ENCODE data around the gene SLC16A14.

The SLC16A14 gene

DNA sequence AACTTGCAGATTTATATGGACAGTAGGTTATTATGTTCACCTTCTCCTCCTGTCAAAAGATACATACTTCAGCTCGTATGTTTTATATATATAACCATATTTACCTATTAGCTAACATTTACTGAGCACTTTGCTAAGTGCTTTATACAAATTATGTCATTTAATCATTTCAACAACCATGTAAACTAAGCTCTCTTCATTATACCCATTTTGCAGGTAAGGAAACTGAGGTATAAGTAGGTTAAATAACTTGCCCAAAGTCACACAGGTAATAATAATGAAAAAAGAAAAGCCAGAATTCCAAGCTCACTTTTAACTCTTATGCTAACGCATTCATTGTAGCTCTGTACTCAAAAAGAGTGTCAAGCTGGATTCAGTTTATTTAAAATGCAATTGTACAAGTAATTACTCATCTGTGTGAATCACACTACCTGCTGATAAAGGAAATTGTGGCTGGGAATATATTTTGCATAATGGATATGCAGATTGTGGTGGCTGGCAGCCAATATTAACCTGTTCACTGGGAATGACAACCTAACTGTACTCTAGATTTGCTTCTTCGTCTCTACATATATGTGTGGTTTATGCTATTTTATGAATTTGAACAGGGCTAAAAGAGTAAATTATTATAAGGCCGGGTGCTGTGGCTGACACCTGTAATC, 20.6 kb downstream of the SLC16A14 start:
- no peak for ATAC-seq
- TF ChIP-seq, protein P1, sequence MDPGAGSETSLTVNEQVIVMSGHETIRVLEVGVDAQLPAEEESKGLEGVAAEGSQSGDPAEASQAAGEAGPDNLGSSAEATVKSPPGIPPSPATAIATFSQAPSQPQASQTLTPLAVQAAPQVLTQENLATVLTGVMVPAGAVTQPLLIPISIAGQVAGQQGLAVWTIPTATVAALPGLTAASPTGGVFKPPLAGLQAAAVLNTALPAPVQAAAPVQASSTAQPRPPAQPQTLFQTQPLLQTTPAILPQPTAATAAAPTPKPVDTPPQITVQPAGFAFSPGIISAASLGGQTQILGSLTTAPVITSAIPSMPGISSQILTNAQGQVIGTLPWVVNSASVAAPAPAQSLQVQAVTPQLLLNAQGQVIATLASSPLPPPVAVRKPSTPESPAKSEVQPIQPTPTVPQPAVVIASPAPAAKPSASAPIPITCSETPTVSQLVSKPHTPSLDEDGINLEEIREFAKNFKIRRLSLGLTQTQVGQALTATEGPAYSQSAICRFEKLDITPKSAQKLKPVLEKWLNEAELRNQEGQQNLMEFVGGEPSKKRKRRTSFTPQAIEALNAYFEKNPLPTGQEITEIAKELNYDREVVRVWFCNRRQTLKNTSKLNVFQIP (CRISPR knock-in tag; IDR thresholded peaks at IDR 0.05; ENCODE audit: borderline replicate concordance, low read depth): no peak
- TF ChIP-seq ARNTL (CRISPR knock-in tag; IDR thresholded peaks at IDR 0.05; ENCODE audit: borderline replicate concordance, low read depth): no peak
- no peak for TF ChIP-seq GLIS3 (CRISPR knock-in tag; IDR thresholded peaks at IDR 0.05)
- TF ChIP-seq ZNF70 (CRISPR knock-in tag; IDR thresholded peaks at IDR 0.05): no peak
- TF ChIP-seq ISL1 (CRISPR knock-in tag; IDR thresholded peaks at IDR 0.05): no peak
- no peak for TF ChIP-seq PPARA (CRISPR knock-in tag; IDR thresholded peaks at IDR 0.05; ENCODE audit: borderline replicate concordance)
- TF ChIP-seq, protein P2, sequence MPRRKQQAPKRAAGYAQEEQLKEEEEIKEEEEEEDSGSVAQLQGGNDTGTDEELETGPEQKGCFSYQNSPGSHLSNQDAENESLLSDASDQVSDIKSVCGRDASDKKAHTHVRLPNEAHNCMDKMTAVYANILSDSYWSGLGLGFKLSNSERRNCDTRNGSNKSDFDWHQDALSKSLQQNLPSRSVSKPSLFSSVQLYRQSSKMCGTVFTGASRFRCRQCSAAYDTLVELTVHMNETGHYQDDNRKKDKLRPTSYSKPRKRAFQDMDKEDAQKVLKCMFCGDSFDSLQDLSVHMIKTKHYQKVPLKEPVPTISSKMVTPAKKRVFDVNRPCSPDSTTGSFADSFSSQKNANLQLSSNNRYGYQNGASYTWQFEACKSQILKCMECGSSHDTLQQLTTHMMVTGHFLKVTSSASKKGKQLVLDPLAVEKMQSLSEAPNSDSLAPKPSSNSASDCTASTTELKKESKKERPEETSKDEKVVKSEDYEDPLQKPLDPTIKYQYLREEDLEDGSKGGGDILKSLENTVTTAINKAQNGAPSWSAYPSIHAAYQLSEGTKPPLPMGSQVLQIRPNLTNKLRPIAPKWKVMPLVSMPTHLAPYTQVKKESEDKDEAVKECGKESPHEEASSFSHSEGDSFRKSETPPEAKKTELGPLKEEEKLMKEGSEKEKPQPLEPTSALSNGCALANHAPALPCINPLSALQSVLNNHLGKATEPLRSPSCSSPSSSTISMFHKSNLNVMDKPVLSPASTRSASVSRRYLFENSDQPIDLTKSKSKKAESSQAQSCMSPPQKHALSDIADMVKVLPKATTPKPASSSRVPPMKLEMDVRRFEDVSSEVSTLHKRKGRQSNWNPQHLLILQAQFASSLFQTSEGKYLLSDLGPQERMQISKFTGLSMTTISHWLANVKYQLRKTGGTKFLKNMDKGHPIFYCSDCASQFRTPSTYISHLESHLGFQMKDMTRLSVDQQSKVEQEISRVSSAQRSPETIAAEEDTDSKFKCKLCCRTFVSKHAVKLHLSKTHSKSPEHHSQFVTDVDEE (CRISPR knock-in tag; IDR thresholded peaks at IDR 0.05): no peak
- TF ChIP-seq ESRRG (CRISPR knock-in tag; IDR thresholded peaks at IDR 0.05): no peak
- TF ChIP-seq ZNF8 (CRISPR knock-in tag; IDR thresholded peaks at IDR 0.05): no peak
- TF ChIP-seq ZNF565 (CRISPR knock-in tag; conservative IDR thresholded peaks at IDR 0.05; ENCODE audit: low read depth): no peak
- TF ChIP-seq OSR1 (CRISPR knock-in tag; IDR thresholded peaks at IDR 0.05): no peak
- no peak for TF ChIP-seq PATZ1 (CRISPR knock-in tag; IDR thresholded peaks at IDR 0.05; ENCODE audit: borderline replicate concordance)
- TF ChIP-seq TCF4 (CRISPR knock-in tag; IDR thresholded peaks at IDR 0.05; ENCODE audit: borderline replicate concordance): no peak
- TF ChIP-seq, protein P3, sequence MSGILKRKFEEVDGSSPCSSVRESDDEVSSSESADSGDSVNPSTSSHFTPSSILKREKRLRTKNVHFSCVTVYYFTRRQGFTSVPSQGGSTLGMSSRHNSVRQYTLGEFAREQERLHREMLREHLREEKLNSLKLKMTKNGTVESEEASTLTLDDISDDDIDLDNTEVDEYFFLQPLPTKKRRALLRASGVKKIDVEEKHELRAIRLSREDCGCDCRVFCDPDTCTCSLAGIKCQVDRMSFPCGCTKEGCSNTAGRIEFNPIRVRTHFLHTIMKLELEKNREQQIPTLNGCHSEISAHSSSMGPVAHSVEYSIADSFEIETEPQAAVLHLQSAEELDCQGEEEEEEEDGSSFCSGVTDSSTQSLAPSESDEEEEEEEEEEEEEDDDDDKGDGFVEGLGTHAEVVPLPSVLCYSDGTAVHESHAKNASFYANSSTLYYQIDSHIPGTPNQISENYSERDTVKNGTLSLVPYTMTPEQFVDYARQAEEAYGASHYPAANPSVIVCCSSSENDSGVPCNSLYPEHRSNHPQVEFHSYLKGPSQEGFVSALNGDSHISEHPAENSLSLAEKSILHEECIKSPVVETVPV (CRISPR knock-in tag; IDR thresholded peaks at IDR 0.05): no peak
- no peak for TF ChIP-seq CREB5 (CRISPR knock-in tag; IDR thresholded peaks at IDR 0.05; ENCODE audit: low read depth)
- TF ChIP-seq ZFP30 (CRISPR knock-in tag; IDR thresholded peaks at IDR 0.05): no peak
- TF ChIP-seq BACH2 (CRISPR knock-in tag; IDR thresholded peaks at IDR 0.05; ENCODE audit: borderline replicate concordance): no peak
- no peak for TF ChIP-seq TOX (CRISPR knock-in tag; IDR thresholded peaks at IDR 0.05; ENCODE audit: borderline replicate concordance)
- TF ChIP-seq SNAI2 (CRISPR knock-in tag; IDR thresholded peaks at IDR 0.05): no peak
- no peak for TF ChIP-seq RARB (CRISPR knock-in tag; IDR thresholded peaks at IDR 0.05)

DNA sequence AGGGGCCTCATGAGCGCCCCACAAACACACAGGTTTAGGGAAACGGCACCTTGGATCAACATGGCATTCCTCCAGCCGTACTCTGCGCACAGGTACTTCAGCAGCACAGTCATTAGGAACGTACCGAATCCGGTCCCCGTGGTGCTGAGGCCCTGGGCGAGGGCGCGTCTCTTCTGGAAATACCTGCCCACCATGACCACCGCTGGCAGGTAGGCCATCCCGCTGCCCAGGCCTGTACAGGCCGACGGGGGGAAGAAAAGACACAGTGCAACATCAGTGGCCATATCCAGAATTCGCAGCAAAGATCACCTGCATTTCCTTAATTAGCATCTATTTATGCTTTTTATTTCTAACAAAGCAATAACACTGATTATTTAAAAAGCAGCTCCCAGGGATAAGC, 22.2 kb downstream of the SLC16A14 start:
- no peak for ATAC-seq
- TF ChIP-seq, protein P3 (CRISPR knock-in tag; IDR thresholded peaks at IDR 0.05): no peak
- no peak for TF ChIP-seq ZC3H10 (CRISPR knock-in tag; IDR thresholded peaks at IDR 0.05)
- TF ChIP-seq ZFP30 (CRISPR knock-in tag; IDR thresholded peaks at IDR 0.05): no peak
- no peak for TF ChIP-seq ZFP3 (CRISPR knock-in tag; IDR thresholded peaks at IDR 0.05)
